HL-60 (cell line): ENCODE data around the gene NUDC.

Source experiments
- GABPA ChIP-seq: IDR thresholded peaks from 2 replicates; pipeline ENCODE4 v1.6.1; 2012; ENCODE audit warnings: low read depth
- POLR2AphosphoS5 ChIP-seq: IDR thresholded peaks from 2 replicates; pipeline ENCODE4 v1.6.1; 2012; ENCODE audit warnings: low read depth
- TF ChIP-seq, protein P1 (sequence below): IDR thresholded peaks from one replicate; pipeline ENCODE4 v1.5.1; 2011; ENCODE audit warnings: low read length, control low read depth, inconsistent platforms; ENCODE audit not compliant: insufficient read depth
- TF ChIP-seq, protein P2 (sequence below): IDR thresholded peaks from 2 replicates; pipeline ENCODE4 v1.6.1; 2012; ENCODE audit warnings: low read depth; ENCODE audit not compliant: insufficient replicate concordance

DNA sequence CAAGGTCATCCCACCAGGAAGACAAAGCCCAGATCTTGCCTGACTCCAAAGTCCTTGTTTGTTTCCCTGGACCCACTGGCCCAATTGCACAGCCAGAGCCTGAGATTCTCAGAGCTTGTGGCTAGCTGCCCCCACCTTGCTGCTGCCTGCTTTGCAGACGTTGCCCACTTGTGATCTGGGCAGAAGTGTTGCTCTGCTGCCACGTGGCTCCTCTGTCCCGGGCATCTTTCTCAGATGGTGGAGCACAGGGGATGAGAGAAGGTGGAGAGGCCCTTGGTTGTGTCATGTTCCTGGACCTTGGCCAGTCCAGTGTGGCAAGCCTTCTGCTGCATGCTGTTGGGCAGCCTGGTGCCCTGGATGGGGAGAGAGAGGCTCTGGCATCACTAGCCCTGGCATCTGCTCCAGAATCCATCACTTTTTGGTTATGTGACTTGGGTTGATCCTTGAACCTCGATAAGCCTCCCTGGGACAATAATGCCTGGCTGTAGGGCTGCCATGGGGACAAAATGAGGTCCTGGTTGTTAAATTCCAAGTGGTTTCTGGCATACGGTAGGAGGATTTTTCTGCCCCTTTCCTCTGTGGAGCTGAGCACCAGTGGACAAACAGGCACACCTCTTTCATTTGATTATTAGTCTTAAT lies 6.2 kb upstream of the NUDC start:
- TF ChIP-seq, protein P1, sequence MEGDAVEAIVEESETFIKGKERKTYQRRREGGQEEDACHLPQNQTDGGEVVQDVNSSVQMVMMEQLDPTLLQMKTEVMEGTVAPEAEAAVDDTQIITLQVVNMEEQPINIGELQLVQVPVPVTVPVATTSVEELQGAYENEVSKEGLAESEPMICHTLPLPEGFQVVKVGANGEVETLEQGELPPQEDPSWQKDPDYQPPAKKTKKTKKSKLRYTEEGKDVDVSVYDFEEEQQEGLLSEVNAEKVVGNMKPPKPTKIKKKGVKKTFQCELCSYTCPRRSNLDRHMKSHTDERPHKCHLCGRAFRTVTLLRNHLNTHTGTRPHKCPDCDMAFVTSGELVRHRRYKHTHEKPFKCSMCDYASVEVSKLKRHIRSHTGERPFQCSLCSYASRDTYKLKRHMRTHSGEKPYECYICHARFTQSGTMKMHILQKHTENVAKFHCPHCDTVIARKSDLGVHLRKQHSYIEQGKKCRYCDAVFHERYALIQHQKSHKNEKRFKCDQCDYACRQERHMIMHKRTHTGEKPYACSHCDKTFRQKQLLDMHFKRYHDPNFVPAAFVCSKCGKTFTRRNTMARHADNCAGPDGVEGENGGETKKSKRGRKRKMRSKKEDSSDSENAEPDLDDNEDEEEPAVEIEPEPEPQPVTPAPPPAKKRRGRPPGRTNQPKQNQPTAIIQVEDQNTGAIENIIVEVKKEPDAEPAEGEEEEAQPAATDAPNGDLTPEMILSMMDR, result no peak
- no peak for TF ChIP-seq GABPA
- no peak for TF ChIP-seq POLR2AphosphoS5
- TF ChIP-seq, protein P2, sequence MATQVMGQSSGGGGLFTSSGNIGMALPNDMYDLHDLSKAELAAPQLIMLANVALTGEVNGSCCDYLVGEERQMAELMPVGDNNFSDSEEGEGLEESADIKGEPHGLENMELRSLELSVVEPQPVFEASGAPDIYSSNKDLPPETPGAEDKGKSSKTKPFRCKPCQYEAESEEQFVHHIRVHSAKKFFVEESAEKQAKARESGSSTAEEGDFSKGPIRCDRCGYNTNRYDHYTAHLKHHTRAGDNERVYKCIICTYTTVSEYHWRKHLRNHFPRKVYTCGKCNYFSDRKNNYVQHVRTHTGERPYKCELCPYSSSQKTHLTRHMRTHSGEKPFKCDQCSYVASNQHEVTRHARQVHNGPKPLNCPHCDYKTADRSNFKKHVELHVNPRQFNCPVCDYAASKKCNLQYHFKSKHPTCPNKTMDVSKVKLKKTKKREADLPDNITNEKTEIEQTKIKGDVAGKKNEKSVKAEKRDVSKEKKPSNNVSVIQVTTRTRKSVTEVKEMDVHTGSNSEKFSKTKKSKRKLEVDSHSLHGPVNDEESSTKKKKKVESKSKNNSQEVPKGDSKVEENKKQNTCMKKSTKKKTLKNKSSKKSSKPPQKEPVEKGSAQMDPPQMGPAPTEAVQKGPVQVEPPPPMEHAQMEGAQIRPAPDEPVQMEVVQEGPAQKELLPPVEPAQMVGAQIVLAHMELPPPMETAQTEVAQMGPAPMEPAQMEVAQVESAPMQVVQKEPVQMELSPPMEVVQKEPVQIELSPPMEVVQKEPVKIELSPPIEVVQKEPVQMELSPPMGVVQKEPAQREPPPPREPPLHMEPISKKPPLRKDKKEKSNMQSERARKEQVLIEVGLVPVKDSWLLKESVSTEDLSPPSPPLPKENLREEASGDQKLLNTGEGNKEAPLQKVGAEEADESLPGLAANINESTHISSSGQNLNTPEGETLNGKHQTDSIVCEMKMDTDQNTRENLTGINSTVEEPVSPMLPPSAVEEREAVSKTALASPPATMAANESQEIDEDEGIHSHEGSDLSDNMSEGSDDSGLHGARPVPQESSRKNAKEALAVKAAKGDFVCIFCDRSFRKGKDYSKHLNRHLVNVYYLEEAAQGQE, result no peak
